HG02678 (cell line): ENCODE data around the gene SNRPD1.
"Not testable (repeated sequence)": the region's sequence is repeated elsewhere in the genome, so short reads cannot be mapped to it uniquely, and the experiment has no call there.

Experiments
- ATAC-seq: cut with Tn5 transposase; IDR thresholded peaks from one replicate; pipeline ENCODE4 v1.9.1; 2021; ENCODE audit warnings: mild to moderate bottlenecking, moderate library complexity; ENCODE audit not compliant: unreplicated experiment

The SNRPD1 gene

GRCh38 chr18:21634588-21635199 lies 22.6 kb downstream of the SNRPD1 start:
- no peak for ATAC-seq

GRCh38 chr18:21636769-21637168 lies 24.7 kb downstream of the SNRPD1 start:
- no peak for ATAC-seq

- ATAC-seq: no peak
Observed at GRCh38 chr18:21638822-21639221, 26.7 kb downstream of the SNRPD1 start.

GRCh38 chr18:21640375-21640774 lies 28.3 kb downstream of the SNRPD1 start:
- ATAC-seq: not testable (repeated sequence)

- ATAC-seq: no peak
Observed at GRCh38 chr18:21650311-21650710, 38.2 kb downstream of the SNRPD1 start.

GRCh38 chr18:21652073-21652472 lies 40.0 kb downstream of the SNRPD1 start:
- no peak for ATAC-seq

- ATAC-seq: no peak
Observed at GRCh38 chr18:21653361-21653760, 41.2 kb downstream of the SNRPD1 start.

GRCh38 chr18:21656402-21656801 lies 44.3 kb downstream of the SNRPD1 start:
- ATAC-seq: no peak

GRCh38 chr18:21660078-21660477 lies 48.0 kb downstream of the SNRPD1 start:
- no peak for ATAC-seq

- ATAC-seq: no peak
Observed at GRCh38 chr18:21662581-21662980, 50.5 kb downstream of the SNRPD1 start.

GRCh38 chr18:21663578-21663977 lies 51.5 kb downstream of the SNRPD1 start:
- ATAC-seq: no peak

GRCh38 chr18:21664069-21664468 lies 52.0 kb downstream of the SNRPD1 start:
- no peak for ATAC-seq

- no peak for ATAC-seq
Observed at GRCh38 chr18:21669736-21670285, 57.7 kb downstream of the SNRPD1 start.

GRCh38 chr18:21672521-21673267 lies 60.6 kb downstream of the SNRPD1 start:
- ATAC-seq: no peak

GRCh38 chr18:21675354-21675753 lies 63.2 kb downstream of the SNRPD1 start:
- ATAC-seq: not testable (repeated sequence)

GRCh38 chr18:21678859-21679258 lies 66.7 kb downstream of the SNRPD1 start:
- ATAC-seq: no peak

GRCh38 chr18:21680161-21680560 lies 68.0 kb downstream of the SNRPD1 start:
- ATAC-seq: no peak

GRCh38 chr18:21682371-21683051 lies 70.4 kb downstream of the SNRPD1 start:
- ATAC-seq: peak; percentile 53
